ENCODE measurements around the gene MUC5AC. TPM values are rescaled to one million over a fixed set of nuclear protein-coding genes. Genes with fewer than 3 reads are reported as not detected.

MUC5AC gene
- total RNA-seq, 1 donor from 2014 or later = 1.4 TPM

DNA sequence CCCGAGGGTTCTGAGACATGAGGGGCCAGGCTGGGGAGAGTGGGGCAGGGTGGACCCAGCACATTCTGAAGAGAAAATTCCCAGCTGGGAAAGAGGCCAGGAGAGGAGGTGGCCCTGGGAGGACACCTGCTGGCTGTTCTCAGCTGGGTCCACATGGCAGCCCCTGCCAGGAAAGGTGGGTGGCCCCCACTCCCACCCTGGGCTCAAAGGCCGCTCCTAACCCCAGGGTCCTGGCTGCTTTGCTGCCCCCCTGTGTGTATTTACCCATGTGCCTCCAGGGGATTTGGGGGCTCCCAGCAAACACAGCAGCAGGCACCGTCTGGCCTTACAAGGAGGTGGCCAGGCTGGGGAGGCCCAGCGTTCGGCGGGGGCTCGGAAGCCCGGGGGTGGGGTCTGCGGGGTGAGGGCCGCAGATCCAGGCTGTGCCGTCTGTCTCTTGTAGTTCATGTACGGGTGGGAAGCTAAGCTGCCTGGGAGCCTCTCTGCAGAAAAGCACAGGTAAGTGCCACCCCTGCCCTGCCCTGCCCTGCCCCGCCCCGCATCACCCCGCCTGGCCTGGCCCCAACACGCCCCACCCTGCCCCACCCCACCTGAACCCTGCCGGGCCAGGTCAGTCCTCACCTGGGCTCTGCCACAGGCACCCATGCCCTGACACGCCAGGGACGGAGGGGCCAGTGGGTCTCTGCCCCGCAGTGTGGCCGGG lies 75.7 kb downstream of the MUC5AC start:
- H3K36me3 Mint-ChIP-seq = no peaks in the 10 kb centered on the region
- TF ChIP-seq CTCF (conservative IDR thresholded peaks at IDR 0.05) = no peak
- H3K27ac Mint-ChIP-seq = no peak overlapping the region
- H3K9me3 Mint-ChIP-seq = no peaks in the 10 kb centered on the region
- no peaks in the 10 kb centered on the region for H3K4me1 Mint-ChIP-seq (ENCODE audit: unreplicated experiment)
- no peaks in the 10 kb centered on the region for H3K27me3 Mint-ChIP-seq
- no peak overlapping the region for H3K4me3 Mint-ChIP-seq
- DNase-seq (ENCODE audit: extremely low spot score, unreplicated experiment) = no peak

DNA sequence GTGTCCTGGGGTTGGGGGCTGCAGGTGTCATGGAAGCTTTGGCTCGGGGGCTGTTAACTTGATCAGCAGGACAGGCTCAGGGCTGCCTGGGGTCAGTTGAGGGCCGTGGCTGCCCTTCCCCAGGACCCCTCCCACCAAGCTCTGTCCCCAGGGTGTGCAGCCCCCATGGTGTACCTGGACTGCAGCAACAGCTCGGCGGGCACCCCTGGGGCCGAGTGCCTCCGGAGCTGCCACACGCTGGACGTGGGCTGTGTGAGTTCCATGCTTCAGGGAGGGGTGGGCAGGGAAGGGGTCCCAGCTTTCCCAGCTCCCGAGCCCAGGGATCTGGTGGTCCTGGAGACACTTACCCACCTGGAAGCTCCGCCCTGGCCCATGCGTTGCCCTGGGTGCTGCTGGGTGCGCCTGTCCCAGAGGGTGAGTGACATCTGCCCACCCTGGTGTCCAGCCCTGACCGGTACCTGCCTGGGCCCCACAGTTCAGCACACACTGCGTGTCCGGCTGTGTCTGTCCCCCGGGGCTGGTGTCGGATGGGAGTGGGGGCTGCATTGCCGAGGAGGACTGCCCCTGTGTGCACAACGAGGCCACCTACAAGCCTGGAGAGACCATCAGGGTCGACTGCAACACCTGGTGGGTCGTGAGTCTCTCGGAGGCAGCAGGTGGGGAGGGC lies 76.4 kb downstream of the MUC5AC start:
- Mint-ChIP-seq H3K27me3 (no peaks in the 10 kb centered on the region), H3K4me1 (ENCODE audit: unreplicated experiment) (no peaks in the 10 kb centered on the region), H3K4me3 (no peak overlapping the region), H3K9me3 (no peaks in the 10 kb centered on the region), H3K36me3 (no peaks in the 10 kb centered on the region), H3K27ac (no peak overlapping the region)
- no peak for DNase-seq (ENCODE audit: extremely low spot score, unreplicated experiment)
- no peak for TF ChIP-seq CTCF (conservative IDR thresholded peaks at IDR 0.05)

DNA sequence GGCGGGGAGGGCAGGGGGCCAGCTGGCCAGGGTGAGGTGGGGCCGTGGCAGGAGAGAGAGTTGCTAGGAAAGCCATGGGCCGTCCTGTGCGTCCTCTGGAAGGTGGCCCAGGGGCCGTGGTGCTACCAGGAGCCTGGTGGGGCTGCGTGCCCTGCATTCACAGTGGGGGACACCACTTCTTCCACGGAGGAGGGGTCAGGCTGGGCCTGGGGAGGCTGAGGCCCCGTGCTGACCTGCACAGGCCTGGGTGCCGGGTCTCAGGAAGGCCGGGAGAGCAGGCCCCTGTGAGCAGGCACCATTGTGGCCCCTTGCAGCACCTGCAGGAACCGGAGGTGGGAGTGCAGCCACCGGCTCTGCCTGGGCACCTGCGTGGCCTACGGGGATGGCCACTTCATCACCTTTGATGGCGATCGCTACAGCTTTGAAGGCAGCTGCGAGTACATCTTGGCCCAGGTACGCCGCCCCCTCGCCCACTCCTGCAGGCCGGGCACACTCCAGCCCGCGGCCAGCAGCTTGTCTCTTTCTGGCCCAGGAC lies 77.1 kb downstream of the MUC5AC start:
- DNase-seq (ENCODE audit: extremely low spot score, unreplicated experiment) = no peak
- no peak overlapping the region for H3K27ac Mint-ChIP-seq
- TF ChIP-seq CTCF (conservative IDR thresholded peaks at IDR 0.05) = no peak

DNA sequence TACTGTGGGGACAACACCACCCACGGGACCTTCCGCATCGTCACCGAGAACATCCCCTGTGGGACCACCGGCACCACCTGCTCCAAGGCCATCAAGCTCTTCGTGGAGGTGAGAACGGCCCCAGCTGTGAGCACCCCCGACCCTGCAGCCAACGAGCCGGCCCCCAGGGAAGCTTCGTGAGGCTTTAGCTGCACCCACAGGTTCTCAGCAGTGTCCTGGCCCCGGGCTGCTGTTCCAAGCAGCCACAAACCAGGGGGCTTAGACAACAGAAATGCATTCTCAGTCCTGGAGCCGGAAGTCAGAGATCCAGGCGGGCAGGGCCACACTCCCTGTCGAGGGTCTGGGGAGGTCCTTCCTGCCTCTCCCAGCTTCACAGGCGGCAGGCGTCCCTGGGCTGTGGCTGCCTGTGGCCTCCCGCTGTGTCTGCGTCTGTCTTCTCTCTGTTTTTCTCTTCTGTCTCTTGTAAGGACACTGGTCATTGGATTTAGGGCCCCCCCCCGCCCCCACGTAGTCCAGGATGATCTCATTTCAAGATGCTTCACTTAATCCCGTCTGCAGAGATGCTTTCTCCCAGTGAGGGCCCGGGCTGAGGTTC lies 77.7 kb downstream of the MUC5AC start:
- Mint-ChIP-seq H3K4me1 (ENCODE audit: unreplicated experiment) (no peaks in the 10 kb centered on the region), H3K9me3 (no peaks in the 10 kb centered on the region), H3K4me3 (no peak overlapping the region), H3K36me3 (no peaks in the 10 kb centered on the region), H3K27ac (no peak overlapping the region), H3K27me3 (no peaks in the 10 kb centered on the region)
- TF ChIP-seq CTCF (conservative IDR thresholded peaks at IDR 0.05) = no peak
- DNase-seq (ENCODE audit: extremely low spot score, unreplicated experiment) = no peak

More for the DNA sequence above, 77.1 kb downstream of the MUC5AC start:
- Mint-ChIP-seq H3K27me3 (no peaks in the 10 kb centered on the region), H3K36me3 (no peaks in the 10 kb centered on the region), H3K4me1 (ENCODE audit: unreplicated experiment) (no peaks in the 10 kb centered on the region), H3K4me3 (no peak overlapping the region), H3K9me3 (no peaks in the 10 kb centered on the region)

GRCh38 chr11:1235901-1236315 lies 78.2 kb downstream of the MUC5AC start:
- no peaks in the 10 kb centered on the region for H3K9me3 Mint-ChIP-seq
- TF ChIP-seq CTCF (conservative IDR thresholded peaks at IDR 0.05) = no peak
- no peaks in the 10 kb centered on the region for H3K4me1 Mint-ChIP-seq (ENCODE audit: unreplicated experiment)
- no peaks in the 10 kb centered on the region for H3K36me3 Mint-ChIP-seq
- no peaks in the 10 kb centered on the region for H3K27me3 Mint-ChIP-seq
- no peak overlapping the region for H3K4me3 Mint-ChIP-seq
- no peak overlapping the region for H3K27ac Mint-ChIP-seq
- no peak for DNase-seq (ENCODE audit: extremely low spot score, unreplicated experiment)
